Memory B cell (primary cell): ENCODE data around the gene MRPL58.
"Not testable (repeated sequence)": the region's sequence is repeated elsewhere in the genome, so short reads cannot be mapped to it uniquely, and the experiment has no call there.

ENCODE experiments used
- ATAC-seq: fragments of 150-1000 bp; cut with Tn5 transposase; 2 replicates; pipeline ENCODE4 v1.10.0; 2021; ENCODE audit warnings: low read depth, mild to moderate bottlenecking, moderate library complexity
- DNase-seq, 2 donors: peaks; one replicate each; pipeline ENCODE4 v3.0.0; 2022; ENCODE audit warnings: low spot score in 2 of 2
- H3K27ac Mint-ChIP-seq: one replicate; pipeline ENCODE4 v1.8.0; 2022; ENCODE audit warnings: mild to moderate bottlenecking, moderate library complexity, mixed read lengths
- H3K27me3 Mint-ChIP-seq: one replicate; pipeline ENCODE4 v1.8.0; 2022; ENCODE audit warnings: mixed read lengths
- H3K36me3 Mint-ChIP-seq: one replicate; pipeline ENCODE4 v1.8.0; 2022; ENCODE audit warnings: mild to moderate bottlenecking, mixed read lengths
- H3K4me1 Mint-ChIP-seq: one replicate; pipeline ENCODE4 v1.8.0; 2022; ENCODE audit warnings: mixed read lengths
- H3K4me3 Mint-ChIP-seq: one replicate; pipeline ENCODE4 v1.8.0; 2022; ENCODE audit warnings: mild to moderate bottlenecking, moderate library complexity, mixed read lengths
- H3K9me3 Mint-ChIP-seq: one replicate; pipeline ENCODE4 v1.8.0; 2022; ENCODE audit warnings: mixed read lengths

The MRPL58 gene

DNA sequence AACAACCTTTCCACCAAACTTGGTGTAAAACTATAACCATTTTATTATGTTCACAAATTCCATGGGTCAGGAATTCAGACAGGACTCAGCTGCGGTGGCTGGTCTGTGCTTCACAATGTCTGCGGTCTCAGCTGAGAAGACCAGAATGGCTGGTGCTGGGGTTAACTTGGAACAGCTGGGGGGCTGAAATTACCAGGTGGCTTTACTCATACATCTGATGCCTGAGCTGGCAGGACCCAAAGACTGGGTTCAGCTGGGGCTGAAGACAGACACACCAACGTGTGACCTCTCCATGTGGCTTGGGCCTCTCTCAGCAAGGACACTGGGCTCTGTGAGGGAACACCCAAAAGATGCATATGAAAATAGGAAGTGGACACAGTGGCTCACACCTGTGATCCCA lies 34.2 kb upstream of the MRPL58 start:
- DNase-seq (no peak), ATAC-seq (no peak)
- H3K4me3 Mint-ChIP-seq: no peak overlapping the region
- H3K27me3 Mint-ChIP-seq: peaks cover 23% of the 10 kb centered on the region
- no peaks in the 10 kb centered on the region for H3K9me3 Mint-ChIP-seq
- H3K4me1 Mint-ChIP-seq: peaks cover 7% of the 10 kb centered on the region
- H3K27ac Mint-ChIP-seq: no peak overlapping the region
- H3K36me3 Mint-ChIP-seq: no peaks in the 10 kb centered on the region

DNA sequence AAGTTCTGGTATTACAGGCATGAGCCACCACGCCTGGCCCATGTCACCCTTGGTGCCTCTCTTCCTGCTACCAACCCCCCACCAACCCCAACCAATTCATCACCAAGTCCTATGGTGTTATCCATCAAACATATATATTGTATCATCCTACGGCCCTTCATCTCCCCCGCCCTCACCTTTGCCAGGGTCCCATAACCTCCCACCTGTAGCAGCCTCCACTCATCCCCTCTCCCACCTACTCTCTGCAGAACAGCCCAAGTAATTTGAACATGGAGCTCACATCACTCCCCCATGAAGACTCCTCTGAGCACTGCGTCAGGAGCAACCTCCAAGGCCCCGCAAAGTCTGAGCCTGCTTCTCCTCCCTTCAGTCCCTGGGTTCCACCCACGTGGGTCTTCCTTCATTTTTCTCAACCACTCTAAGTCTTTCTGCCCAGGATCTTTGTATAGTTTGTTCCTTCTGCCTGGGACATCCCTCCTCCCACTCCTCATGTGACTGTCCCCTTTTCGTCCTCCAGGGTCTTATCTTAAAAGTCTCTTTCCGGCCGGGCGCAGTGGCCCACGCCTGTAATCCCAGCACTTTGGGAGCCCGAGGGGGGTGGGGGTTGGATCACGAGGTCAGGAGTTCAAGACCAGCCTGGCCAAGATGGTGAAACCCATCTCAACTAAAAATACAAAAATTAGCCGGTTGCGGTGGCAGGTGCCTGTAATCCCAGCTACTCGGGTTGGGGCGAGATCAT lies 32.9 kb upstream of the MRPL58 start:
- peaks cover 7% of the 10 kb centered on the region for H3K4me1 Mint-ChIP-seq
- no peak overlapping the region for H3K27ac Mint-ChIP-seq
- DNase-seq (no peak), ATAC-seq (no peak)
- H3K27me3 Mint-ChIP-seq: peaks cover 22% of the 10 kb centered on the region
- H3K4me3 Mint-ChIP-seq: no peak overlapping the region
- no peaks in the 10 kb centered on the region for H3K9me3 Mint-ChIP-seq
- no peaks in the 10 kb centered on the region for H3K36me3 Mint-ChIP-seq

DNA sequence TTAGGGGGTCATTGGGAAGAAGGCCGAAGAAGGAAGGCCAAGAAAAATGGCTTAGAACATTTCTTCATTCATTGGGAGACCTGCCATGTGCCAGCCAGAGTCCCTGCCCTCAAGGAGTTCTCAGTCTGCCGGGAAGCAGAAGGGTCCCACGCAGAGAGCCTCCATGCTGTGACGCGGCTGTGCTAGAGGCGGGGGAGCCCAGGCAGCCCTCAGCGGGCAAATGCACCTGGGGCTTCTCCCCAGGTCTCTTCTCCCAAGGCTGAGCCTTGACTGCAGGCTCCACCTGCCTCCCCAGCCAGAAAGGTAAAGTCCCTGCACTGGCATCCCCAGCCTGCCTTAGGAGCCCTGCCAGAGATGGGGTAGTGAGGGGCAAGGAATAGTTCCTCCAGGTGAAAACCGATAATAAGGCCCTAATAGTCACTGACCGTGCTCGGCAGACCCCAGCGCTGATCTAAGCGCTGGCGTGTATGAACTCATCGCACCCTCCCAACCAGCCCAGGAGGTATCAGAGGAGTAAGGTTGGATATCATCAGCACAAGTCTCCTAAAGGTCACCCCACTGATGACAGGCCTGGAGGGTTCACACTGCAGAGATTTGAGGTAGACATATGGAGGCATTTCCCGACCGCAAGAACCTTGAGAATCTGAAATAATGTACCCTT lies 31.0 kb upstream of the MRPL58 start:
- no peak overlapping the region for H3K27ac Mint-ChIP-seq
- peaks cover 7% of the 10 kb centered on the region for H3K4me1 Mint-ChIP-seq
- peak; percentile 10 for ATAC-seq
- no peaks in the 10 kb centered on the region for H3K36me3 Mint-ChIP-seq
- H3K4me3 Mint-ChIP-seq: peak overlapping the region; percentile 89
- no peak for DNase-seq
- H3K9me3 Mint-ChIP-seq: no peaks in the 10 kb centered on the region
- H3K27me3 Mint-ChIP-seq: peaks cover 20% of the 10 kb centered on the region

DNA sequence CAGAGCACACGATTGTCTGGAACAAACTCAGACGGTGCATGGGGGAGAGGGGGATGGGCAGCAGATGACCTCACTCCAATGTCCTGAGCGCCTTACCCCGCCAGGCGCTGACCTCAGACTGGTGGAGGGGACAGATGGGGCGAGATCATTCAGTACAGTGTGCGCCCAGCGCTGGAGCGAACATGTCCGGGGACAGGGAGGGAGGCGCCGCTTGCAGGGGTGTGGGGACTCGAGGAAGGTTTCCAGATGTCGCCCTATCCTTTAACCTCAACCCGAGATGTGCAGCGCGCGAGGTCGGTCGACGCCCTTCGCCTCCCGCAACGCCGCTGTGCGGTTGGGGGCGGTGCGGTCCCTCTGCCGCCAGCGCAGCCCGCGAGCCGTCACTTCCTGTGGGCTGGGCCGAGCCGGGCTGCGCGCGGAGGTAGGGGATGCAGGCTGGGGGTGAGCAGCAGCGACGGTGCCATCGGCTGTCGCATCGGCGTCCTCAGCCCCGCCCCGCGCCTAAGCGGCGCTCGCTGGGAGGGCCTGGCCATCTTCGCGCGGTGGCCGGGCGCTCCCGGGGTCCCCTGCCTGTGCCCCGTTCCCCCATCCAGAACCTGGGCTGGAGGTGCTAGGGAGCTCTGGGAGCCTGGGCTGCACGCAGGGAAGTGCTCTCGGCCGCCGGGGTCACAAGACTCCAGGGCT lies 30.3 kb upstream of the MRPL58 start:
- no peak overlapping the region for H3K27ac Mint-ChIP-seq
- H3K27me3 Mint-ChIP-seq: peaks cover 17% of the 10 kb centered on the region
- H3K4me3 Mint-ChIP-seq: peak overlapping the region; percentile 89
- DNase-seq (peak in 1 of 2 donors; percentile 48), ATAC-seq (peak; percentile 88)
- H3K36me3 Mint-ChIP-seq: no peaks in the 10 kb centered on the region
- no peaks in the 10 kb centered on the region for H3K9me3 Mint-ChIP-seq
- H3K4me1 Mint-ChIP-seq: peaks cover 8% of the 10 kb centered on the region

DNA sequence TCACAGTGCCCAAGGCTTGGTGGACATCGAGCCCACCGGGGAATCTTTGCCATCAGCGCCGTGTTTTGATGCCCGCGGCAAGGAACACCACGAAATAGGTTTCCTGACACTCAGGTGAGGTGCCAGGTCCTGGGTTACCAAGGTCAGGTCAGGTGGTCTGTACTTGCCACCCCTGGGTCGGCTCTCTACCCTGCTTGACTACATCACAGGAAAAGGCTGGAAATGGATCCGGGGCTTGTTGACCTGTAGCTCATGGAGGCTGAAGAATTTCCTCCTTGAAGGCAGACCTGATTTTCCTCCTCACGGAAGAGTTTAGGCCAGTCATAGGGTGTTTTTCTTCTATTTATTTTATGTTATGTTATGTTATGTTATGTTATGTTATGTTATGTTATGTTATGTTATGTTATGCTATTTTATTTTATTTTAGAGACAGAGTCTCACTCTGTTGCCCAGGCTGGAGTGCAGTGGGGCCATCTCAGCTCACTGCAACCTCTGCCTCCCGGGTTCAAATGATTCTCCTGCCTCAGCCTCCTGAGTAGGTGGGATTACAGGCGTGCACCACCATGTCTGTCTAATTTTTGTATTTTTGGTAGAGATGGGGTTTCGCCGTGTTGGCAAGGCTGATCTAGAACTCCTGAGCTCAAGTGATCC lies 29.7 kb upstream of the MRPL58 start:
- Mint-ChIP-seq H3K27me3 (peaks cover 15% of the 10 kb centered on the region), H3K4me3 (peak overlapping the region; percentile 89)
- H3K27ac Mint-ChIP-seq, DNase-seq, H3K36me3 Mint-ChIP-seq, ATAC-seq, H3K4me1 Mint-ChIP-seq, H3K9me3 Mint-ChIP-seq: not testable (repeated sequence)

DNA sequence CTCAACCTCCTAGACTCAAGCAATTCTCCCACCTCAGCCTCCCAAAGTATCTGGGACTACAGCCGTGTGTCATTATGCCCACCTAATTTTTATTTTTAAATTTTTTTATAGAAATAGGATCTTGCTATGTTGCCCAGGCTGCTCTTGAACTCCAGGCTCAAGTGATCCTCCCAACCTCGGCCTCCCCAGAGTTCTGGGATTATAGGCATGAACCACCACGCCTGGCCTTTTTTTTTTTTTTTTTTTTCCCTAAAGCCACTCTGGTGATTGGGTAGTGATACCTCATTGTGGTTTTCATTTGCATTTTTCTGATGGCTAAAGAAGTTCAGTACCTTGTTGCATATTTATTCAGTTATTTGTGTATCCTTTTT lies 26.3 kb upstream of the MRPL58 start:
- Mint-ChIP-seq H3K9me3 (no peaks in the 10 kb centered on the region), H3K4me3 (no peak overlapping the region), H3K4me1 (peaks cover 7% of the 10 kb centered on the region), H3K27me3 (peaks cover 4% of the 10 kb centered on the region), H3K27ac (no peak overlapping the region), H3K36me3 (no peaks in the 10 kb centered on the region)
- ATAC-seq (no peak), DNase-seq (no peak)

DNA sequence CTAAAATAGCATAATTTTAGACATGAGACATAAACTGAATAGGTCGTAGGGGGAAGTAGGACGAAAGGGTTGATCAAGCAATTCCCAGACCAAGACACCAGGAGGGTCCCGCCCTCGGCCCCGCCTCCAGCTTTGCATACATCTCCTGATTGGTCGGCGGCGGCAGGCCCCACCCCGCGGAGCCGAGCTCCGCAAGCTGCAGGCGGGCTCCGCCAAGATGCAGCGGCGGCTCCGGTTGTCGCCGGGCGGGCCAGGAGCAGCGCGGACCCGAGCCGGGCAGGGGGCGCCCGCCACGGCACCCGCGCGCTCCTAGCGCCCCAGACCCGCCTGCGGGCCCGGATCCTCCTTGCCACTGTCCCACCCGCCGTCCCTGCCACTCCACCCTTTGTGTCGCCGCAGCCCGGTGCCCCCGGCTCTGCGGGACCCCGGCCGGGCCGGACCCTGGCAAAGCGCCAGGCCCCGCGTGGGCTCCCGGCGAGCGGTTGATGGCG lies 25.0 kb upstream of the MRPL58 start, which contains the start of gene CDR2L:
Gene CDR2L (plus strand): TSS at position 215 of the 491 bp plus-strand sequence. CDS start 412 bp downstream, outside the sequence.
- ATAC-seq: peak; percentile 96
- Mint-ChIP-seq H3K4me1 (peaks cover 5% of the 10 kb centered on the region), H3K9me3 (no peaks in the 10 kb centered on the region), H3K36me3 (no peaks in the 10 kb centered on the region), H3K27me3 (peaks cover 6% of the 10 kb centered on the region), H3K27ac (no peak within 1 kb of the TSS), H3K4me3 (peak within 1 kb of the TSS; percentile 77)
- peak; percentile 89 to 91 for DNase-seq

DNA sequence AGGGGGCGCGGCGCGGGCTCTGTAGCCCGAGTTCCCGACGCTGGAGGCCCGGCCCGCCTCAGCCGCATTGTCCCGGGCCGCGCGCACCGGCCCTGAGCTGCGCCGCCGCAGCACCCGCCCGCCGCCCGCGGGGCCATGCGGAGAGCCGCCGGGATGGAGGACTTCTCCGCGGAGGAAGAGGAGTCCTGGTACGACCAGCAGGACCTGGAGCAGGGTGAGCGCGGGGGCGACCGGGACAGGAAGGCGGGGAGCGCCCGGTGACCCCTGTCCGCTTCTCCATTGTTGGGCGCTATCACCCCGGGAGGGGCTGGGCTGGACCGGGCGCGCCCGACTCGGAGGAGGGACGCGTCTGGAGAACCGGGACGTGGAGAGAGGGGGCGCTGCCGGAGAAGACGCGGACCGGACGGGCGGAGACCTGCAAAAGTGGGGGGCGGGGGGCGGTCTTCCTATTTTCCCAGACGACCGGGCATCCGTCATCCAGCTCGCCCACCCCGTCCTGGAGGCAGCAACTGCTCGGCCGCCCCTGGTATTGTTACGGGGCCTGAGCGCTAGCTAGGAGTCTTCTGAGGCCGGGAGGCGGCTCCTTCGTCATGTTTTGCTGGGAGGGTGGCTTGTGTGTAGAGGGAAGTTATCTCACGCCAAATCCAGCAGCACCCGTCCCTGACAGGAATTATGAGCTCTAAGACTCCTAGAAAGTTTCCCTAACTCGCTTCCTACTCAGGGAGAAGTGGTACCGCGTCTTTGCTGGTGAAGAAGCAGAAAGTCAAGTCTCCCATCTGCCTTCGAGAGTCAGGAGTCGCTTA lies 24.4 kb upstream of the MRPL58 start:
- Mint-ChIP-seq H3K4me1 (peaks cover 7% of the 10 kb centered on the region), H3K27me3 (peaks cover 7% of the 10 kb centered on the region), H3K9me3 (no peaks in the 10 kb centered on the region), H3K27ac (no peak overlapping the region), H3K4me3 (peak overlapping the region; percentile 77), H3K36me3 (no peaks in the 10 kb centered on the region)
- peak in 1 of 2 donors; percentile 45 for DNase-seq
- ATAC-seq: peak; percentile 48

DNA sequence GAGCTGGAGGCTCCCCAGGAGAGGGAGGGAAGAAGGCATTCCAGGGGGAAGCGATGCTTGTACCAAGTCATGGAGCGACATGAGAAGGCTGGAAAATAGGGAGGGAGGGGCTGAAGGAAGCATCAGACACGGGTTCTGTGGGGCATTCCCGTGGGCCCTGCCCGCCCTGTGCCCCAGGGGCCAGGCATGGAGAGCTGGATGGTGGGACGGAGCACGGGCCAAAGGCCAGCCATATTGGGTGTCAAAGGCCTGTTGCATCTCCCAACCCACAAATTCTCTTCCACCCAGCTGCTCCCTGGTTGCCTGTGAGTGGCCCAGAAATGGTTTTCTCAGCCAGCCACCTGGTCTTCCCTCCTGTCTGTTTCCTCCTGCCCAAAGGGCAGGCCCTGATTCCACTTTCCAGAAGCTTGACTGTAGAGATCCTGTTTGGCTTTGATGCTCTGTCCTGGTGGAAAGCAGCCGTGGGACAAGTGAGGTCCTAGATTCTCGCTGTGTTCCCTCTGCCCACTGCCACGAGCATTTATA lies 21.8 kb upstream of the MRPL58 start:
- Mint-ChIP-seq H3K9me3 (no peaks in the 10 kb centered on the region), H3K4me3 (no peak overlapping the region), H3K27me3 (peaks cover 5% of the 10 kb centered on the region), H3K4me1 (peaks cover 7% of the 10 kb centered on the region), H3K36me3 (no peaks in the 10 kb centered on the region), H3K27ac (no peak overlapping the region)
- ATAC-seq (no peak), DNase-seq (no peak)

DNA sequence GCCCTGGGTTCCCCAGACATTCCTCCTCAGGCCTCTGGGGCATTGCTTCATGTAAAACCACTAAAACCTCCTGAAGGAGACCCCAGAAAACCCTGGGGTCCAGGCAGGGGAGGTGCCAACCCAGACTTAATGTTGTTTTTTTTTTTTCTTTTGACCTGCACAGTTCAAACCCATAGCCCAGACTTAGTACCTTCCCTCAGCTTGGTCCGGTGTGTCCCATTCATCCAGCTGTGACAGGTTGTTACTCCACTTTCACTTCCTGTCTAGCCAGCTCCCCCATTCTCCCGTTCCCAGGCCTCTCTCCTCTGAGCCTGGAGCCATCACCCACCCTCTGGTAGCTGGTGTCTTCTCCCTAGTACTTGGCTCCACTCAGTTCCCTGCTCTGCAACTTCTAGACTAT lies 20.2 kb upstream of the MRPL58 start:
- Mint-ChIP-seq H3K4me3 (no peak overlapping the region), H3K9me3 (no peaks in the 10 kb centered on the region), H3K36me3 (no peaks in the 10 kb centered on the region), H3K27ac (no peak overlapping the region), H3K27me3 (peaks cover 3% of the 10 kb centered on the region), H3K4me1 (peaks cover 5% of the 10 kb centered on the region)
- DNase-seq (no peak), ATAC-seq (no peak)

DNA sequence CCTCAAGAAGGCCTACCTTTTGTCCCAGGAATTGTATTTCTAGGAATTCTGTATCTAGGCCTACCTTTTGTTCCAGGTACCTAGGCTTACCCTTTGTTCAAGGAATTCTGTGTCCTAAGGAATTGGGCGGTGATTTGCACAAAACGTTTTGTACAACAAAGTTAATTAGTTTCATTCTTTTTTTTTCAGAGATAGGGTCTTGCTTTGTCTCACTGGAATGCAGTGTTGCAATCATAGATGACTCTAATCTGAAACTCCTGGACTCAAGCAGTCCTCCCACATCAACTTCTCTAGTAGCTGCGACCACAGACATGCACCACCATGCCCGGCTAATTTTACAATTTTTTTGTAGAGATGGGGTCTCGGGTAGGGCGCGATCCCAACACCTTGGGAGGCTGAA lies 18.0 kb upstream of the MRPL58 start:
- Mint-ChIP-seq H3K4me1 (peaks cover 4% of the 10 kb centered on the region), H3K36me3 (no peaks in the 10 kb centered on the region), H3K4me3 (no peak overlapping the region)

DNA sequence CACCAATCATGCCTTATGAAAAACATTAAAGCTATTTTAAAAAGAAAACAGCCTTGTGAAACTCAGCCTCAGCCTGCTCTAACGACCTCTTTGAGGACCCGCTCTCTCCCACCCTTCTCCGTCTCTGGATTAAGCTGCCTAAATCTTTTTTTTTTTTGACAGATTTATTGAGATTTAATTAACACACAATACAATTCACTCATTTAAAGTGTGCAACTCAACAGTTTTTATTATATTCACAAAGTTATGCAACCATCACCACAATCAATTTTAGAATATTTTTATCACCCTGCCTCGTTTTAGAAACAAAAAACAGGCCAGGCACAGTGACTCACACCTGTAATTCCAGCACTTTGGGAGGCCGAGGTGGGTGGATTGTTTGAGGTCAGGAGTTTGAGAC lies 16.6 kb upstream of the MRPL58 start:
- Mint-ChIP-seq H3K36me3 (no peaks in the 10 kb centered on the region), H3K9me3 (no peaks in the 10 kb centered on the region), H3K4me3 (no peak overlapping the region), H3K27ac (no peak overlapping the region), H3K4me1 (peaks cover 4% of the 10 kb centered on the region), H3K27me3 (peaks cover 3% of the 10 kb centered on the region)
- no peak for ATAC-seq
- DNase-seq: no peak

More for the DNA sequence above, 18.0 kb upstream of the MRPL58 start:
- no peaks in the 10 kb centered on the region for H3K9me3 Mint-ChIP-seq
- DNase-seq: no peak
- H3K27me3 Mint-ChIP-seq: peaks cover 3% of the 10 kb centered on the region
- no peak overlapping the region for H3K27ac Mint-ChIP-seq
- no peak for ATAC-seq

DNA sequence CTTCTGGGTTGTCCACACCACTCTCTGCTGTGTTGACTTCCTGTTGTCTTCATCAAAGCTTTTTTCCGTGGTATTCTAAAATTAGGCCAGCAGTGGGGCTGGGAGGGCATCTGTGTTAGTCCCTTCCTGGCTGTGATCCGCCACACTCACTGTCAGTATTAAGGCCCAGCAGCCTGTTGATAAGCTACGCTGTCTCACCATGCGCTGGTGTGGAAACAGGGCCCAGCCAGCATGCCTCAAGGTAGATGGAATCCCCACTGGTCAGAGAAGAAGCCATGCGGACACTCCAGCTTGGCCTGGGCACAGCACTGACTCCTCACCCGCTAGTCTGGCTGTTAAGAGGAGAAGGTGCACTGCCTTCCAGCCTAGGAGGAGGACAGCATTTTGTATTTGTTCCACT lies 13.7 kb upstream of the MRPL58 start:
- Mint-ChIP-seq H3K27me3 (peaks cover 2% of the 10 kb centered on the region), H3K4me3 (no peak overlapping the region), H3K27ac (no peak overlapping the region), H3K4me1 (no peaks in the 10 kb centered on the region), H3K36me3 (no peaks in the 10 kb centered on the region), H3K9me3 (no peaks in the 10 kb centered on the region)
- ATAC-seq (no peak), DNase-seq (no peak)
